ENCODE results near the gene MCOLN3. TPM values are rescaled to one million over a fixed set of nuclear protein-coding genes. Genes with fewer than 3 reads are reported as not detected.

MCOLN3 gene
- total RNA-seq, 2 donors from 2014 or later, result 10.1 to 12.6 TPM

- Mint-ChIP-seq H3K27me3 (ENCODE audit: insufficient read depth) (no peaks in the 10 kb centered on the region), H3K4me3 (no peak overlapping the region), H3K36me3 (ENCODE audit: low read depth) (no peaks in the 10 kb centered on the region), H3K9me3 (no peaks in the 10 kb centered on the region), H3K4me1 (no peaks in the 10 kb centered on the region), H3K27ac (no peak overlapping the region)
- Histone ChIP-seq H3K4me3 (ENCODE audit: low read length) (no peak overlapping the region), H3K27ac (ENCODE audit: low read depth, low read length) (no peak overlapping the region), H3K9me3 (ENCODE audit: control insufficient read depth, low read length) (no peaks in the 10 kb centered on the region), H3K36me3 (ENCODE audit: control insufficient read depth, insufficient read depth, low read length) (no peaks in the 10 kb centered on the region), H3K9ac (ENCODE audit: extremely low read depth, low read length, poor library complexity, severe bottlenecking) (no peak overlapping the region), H3K27me3 (ENCODE audit: control insufficient read depth, insufficient read depth, low read length, poor library complexity, severe bottlenecking) (no peaks in the 10 kb centered on the region), H3K4me1 (ENCODE audit: control insufficient read depth, insufficient read depth, low read length) (no peaks in the 10 kb centered on the region)
- WGBS, 2 experiments (ENCODE audit: insufficient coverage in 1 of 2, insufficient read length in 1 of 2), result 71 to 97% methylated on average over 1 to 3 of the region's 3 CpGs
- TF ChIP-seq CTCF (conservative IDR thresholded peaks at IDR 0.05), result no peak
- DNase-seq, result no peak
Measured at GRCh38 chr1:85028151-85028550, 20.1 kb downstream of the MCOLN3 start.

- H3K27me3 Mint-ChIP-seq (ENCODE audit: insufficient read depth), result no peaks in the 10 kb centered on the region
- H3K4me3 Mint-ChIP-seq, result no peak overlapping the region
- peak; percentile 38 for TF ChIP-seq CTCF (conservative IDR thresholded peaks at IDR 0.05)
- 85 to 90% methylated on average over 5 of the region's 5 CpGs for WGBS, 2 experiments (ENCODE audit: insufficient coverage in 1 of 2, insufficient read length in 1 of 2)
- Histone ChIP-seq H3K9ac (ENCODE audit: extremely low read depth, low read length, poor library complexity, severe bottlenecking) (no peak overlapping the region), H3K36me3 (ENCODE audit: control insufficient read depth, insufficient read depth, low read length) (no peaks in the 10 kb centered on the region), H3K4me1 (ENCODE audit: control insufficient read depth, insufficient read depth, low read length) (no peaks in the 10 kb centered on the region), H3K4me3 (ENCODE audit: low read length) (no peak overlapping the region), H3K27ac (ENCODE audit: low read depth, low read length) (no peak overlapping the region), H3K9me3 (ENCODE audit: control insufficient read depth, low read length) (no peaks in the 10 kb centered on the region), H3K27me3 (ENCODE audit: control insufficient read depth, insufficient read depth, low read length, poor library complexity, severe bottlenecking) (no peaks in the 10 kb centered on the region)
- no peaks in the 10 kb centered on the region for H3K9me3 Mint-ChIP-seq
- no peaks in the 10 kb centered on the region for H3K4me1 Mint-ChIP-seq
- H3K27ac Mint-ChIP-seq, result no peak overlapping the region
- H3K36me3 Mint-ChIP-seq (ENCODE audit: low read depth), result no peaks in the 10 kb centered on the region
- no peak for DNase-seq
Measured at GRCh38 chr1:85027242-85027983, 20.9 kb downstream of the MCOLN3 start.

- no peaks in the 10 kb centered on the region for H3K9me3 Mint-ChIP-seq
- H3K36me3 ChIP-seq (ENCODE audit: control insufficient read depth, insufficient read depth, low read length), result no peaks in the 10 kb centered on the region
- no peak overlapping the region for H3K27ac Mint-ChIP-seq
- H3K27ac ChIP-seq (ENCODE audit: low read depth, low read length), result no peak overlapping the region
- DNase-seq, result no peak
- no peaks in the 10 kb centered on the region for H3K36me3 Mint-ChIP-seq (ENCODE audit: low read depth)
- H3K9me3 ChIP-seq (ENCODE audit: control insufficient read depth, low read length), result no peaks in the 10 kb centered on the region
- H3K27me3 ChIP-seq (ENCODE audit: control insufficient read depth, insufficient read depth, low read length, poor library complexity, severe bottlenecking), result no peaks in the 10 kb centered on the region
- H3K4me1 ChIP-seq (ENCODE audit: control insufficient read depth, insufficient read depth, low read length), result no peaks in the 10 kb centered on the region
- H3K27me3 Mint-ChIP-seq (ENCODE audit: insufficient read depth), result no peaks in the 10 kb centered on the region
- no peak overlapping the region for H3K9ac ChIP-seq (ENCODE audit: extremely low read depth, low read length, poor library complexity, severe bottlenecking)
- H3K4me3 Mint-ChIP-seq, result no peak overlapping the region
- no peaks in the 10 kb centered on the region for H3K4me1 Mint-ChIP-seq
- TF ChIP-seq CTCF (conservative IDR thresholded peaks at IDR 0.05), result no peak
- H3K4me3 ChIP-seq (ENCODE audit: low read length), result no peak overlapping the region
- 67 to 79% methylated on average over 1 of the region's 1 CpG for WGBS, 2 experiments (ENCODE audit: insufficient coverage in 1 of 2, insufficient read length in 1 of 2)
Measured at GRCh38 chr1:85025940-85026339, 22.4 kb downstream of the MCOLN3 start.
